Chondrocyte (in vitro differentiated cells): ENCODE results near the gene PWWP2B. TPM values are rescaled to one million over a fixed set of nuclear protein-coding genes. Genes with fewer than 3 reads are reported as not detected.
A peak's percentile ranks its signal among the peaks of the same experiment; 100 is the strongest.
"Not testable (repeated sequence)": the region's sequence is repeated elsewhere in the genome, so short reads cannot be mapped to it uniquely, and the experiment has no call there.

Experiments used
- DNase-seq: peaks from one replicate; pipeline ENCODE4 v3.0.0; 2021; ENCODE audit warnings: mixed read lengths, low spot score
- H3K27ac Mint-ChIP-seq: one replicate; pipeline ENCODE4 v1.8.0; 2021; ENCODE audit warnings: mild to moderate bottlenecking, moderate library complexity, mixed read lengths; ENCODE audit not compliant: unreplicated experiment
- H3K27me3 Mint-ChIP-seq: 2 replicates; pipeline ENCODE4 v1.8.0; 2021; ENCODE audit warnings: low read depth, mixed read lengths
- H3K36me3 Mint-ChIP-seq: 2 replicates; pipeline ENCODE4 v1.8.0; 2021; ENCODE audit warnings: low read depth, mixed read lengths
- H3K4me1 Mint-ChIP-seq: 2 replicates; pipeline ENCODE4 v1.8.0; 2021; ENCODE audit warnings: low read depth, mild to moderate bottlenecking, mixed read lengths
- H3K4me3 Mint-ChIP-seq: one replicate; pipeline ENCODE4 v1.8.0; 2021; ENCODE audit warnings: mild to moderate bottlenecking, moderate library complexity, mixed read lengths; ENCODE audit not compliant: unreplicated experiment
- H3K9me3 Mint-ChIP-seq: 2 replicates; pipeline ENCODE4 v1.8.0; 2021; ENCODE audit warnings: low read depth, mixed read lengths
- total RNA-seq: library from RNA; stranded (reverse); gene quantifications from 3 replicates; pipeline ENCODE4 v1.2.1, GENCODE V29; 2021
- TF ChIP-seq, protein P1 (sequence below): fragments of 200-600 bp; sonication (generic); IDR thresholded peaks from 2 replicates; pipeline ENCODE4 v1.5.0; 2021; ENCODE audit warnings: antibody characterized with exemption, mild to moderate bottlenecking, moderate library complexity

PWWP2B gene
- total RNA-seq, 1 donor from 2014 or later, result 13.2 TPM

DNA sequence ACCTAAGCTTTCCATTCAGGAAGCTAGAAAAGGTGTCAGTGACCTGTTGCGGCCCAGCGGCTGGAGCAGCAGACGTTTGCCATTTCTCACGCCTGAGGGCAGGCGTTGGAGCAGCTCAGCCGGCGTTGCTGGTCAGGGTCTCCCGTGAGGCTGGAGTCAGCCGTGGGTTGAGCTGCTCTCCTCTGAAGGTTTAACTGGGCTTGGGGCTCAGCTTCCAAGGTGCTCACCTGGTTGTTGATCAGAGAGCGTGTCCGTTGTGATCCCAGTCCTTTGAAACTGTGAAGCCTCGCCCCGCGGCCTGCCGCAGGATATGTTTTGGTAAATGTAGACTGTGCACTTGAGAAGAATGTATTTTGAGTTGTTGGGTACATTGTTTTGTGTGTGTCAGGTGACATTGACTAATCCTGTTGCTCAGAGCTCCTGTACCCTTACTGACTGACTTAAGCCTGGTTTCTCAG, 20.6 kb upstream of the PWWP2B start:
- Mint-ChIP-seq H3K4me1 (no peaks in the 10 kb centered on the region), H3K9me3 (peaks cover 3% of the 10 kb centered on the region), H3K27me3 (no peaks in the 10 kb centered on the region), H3K4me3 (no peak overlapping the region), H3K27ac (no peak overlapping the region), H3K36me3 (peaks cover 14% of the 10 kb centered on the region)
- DNase-seq, result peak; percentile 69
- TF ChIP-seq, protein P1, sequence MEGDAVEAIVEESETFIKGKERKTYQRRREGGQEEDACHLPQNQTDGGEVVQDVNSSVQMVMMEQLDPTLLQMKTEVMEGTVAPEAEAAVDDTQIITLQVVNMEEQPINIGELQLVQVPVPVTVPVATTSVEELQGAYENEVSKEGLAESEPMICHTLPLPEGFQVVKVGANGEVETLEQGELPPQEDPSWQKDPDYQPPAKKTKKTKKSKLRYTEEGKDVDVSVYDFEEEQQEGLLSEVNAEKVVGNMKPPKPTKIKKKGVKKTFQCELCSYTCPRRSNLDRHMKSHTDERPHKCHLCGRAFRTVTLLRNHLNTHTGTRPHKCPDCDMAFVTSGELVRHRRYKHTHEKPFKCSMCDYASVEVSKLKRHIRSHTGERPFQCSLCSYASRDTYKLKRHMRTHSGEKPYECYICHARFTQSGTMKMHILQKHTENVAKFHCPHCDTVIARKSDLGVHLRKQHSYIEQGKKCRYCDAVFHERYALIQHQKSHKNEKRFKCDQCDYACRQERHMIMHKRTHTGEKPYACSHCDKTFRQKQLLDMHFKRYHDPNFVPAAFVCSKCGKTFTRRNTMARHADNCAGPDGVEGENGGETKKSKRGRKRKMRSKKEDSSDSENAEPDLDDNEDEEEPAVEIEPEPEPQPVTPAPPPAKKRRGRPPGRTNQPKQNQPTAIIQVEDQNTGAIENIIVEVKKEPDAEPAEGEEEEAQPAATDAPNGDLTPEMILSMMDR, result no peak

DNA sequence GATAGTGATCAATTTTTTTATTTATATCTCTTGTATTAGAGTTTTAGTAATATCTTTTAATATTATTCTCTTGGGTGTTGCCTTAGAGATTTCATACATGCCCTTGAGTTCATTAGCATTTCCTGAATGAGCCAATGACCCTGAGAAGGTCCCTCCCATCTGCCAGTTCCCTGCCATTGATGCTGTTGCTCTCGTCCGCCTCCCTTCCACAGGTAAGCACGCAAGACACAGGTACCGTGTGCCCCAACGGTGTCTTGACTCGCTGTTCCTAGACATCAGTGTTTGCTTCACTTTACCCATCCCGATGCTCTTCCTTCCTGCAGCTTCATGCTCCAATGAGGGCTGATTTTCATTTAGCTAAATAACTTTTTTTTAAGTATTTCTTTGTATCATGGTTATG, 19.7 kb upstream of the PWWP2B start:
- DNase-seq, result no peak
- Mint-ChIP-seq H3K27ac (no peak overlapping the region), H3K9me3 (peaks cover 5% of the 10 kb centered on the region), H3K4me1 (no peaks in the 10 kb centered on the region), H3K4me3 (no peak overlapping the region), H3K36me3 (peaks cover 17% of the 10 kb centered on the region), H3K27me3 (no peaks in the 10 kb centered on the region)
- TF ChIP-seq, protein P1, result no peak

DNA sequence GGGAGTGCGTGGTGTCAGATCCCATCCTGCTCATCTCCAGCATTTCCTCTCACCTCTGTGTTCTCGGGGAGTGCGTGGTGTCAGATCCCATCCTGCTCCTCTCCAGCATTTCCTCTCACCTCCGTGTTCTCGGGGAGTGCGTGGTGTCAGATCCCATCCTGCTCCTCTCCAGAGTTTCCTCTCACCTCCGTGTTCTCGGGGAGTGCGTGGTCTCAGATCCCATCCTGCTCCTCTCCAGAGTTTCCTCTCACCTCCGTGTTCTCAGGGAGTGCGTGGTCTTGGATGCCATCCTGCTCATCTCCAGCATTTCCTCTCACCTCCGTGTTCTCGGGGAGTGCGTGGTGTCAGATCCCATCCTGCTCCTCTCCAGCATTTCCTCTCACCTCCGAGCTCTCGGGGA, 18.0 kb upstream of the PWWP2B start:
- peak; percentile 18 for DNase-seq
- H3K27ac Mint-ChIP-seq, H3K4me3 Mint-ChIP-seq, H3K9me3 Mint-ChIP-seq, H3K4me1 Mint-ChIP-seq, H3K27me3 Mint-ChIP-seq: not testable (repeated sequence)
- peaks cover 14% of the 10 kb centered on the region for H3K36me3 Mint-ChIP-seq

DNA sequence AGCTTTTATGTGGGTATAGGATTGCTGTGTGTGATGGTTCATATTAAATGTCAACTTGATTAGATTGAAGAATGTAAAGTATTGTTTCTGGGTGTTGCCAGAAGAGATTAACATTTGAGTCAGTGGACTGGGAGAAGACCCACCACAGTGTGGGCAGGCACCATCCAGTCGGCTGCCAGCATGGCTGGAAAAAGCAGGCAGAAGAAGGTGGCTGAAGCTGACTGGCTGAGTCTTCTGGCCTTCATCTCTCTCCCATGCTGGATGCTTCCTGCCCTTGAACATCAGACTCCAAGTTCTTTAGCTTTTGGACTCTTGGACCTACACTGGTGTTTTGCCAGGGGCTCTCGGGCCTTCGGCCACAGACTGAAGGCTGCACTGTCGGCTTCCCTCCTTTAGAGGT, 16.0 kb upstream of the PWWP2B start:
- not testable (repeated sequence) for H3K4me1 Mint-ChIP-seq, H3K4me3 Mint-ChIP-seq, H3K27me3 Mint-ChIP-seq, H3K36me3 Mint-ChIP-seq, H3K9me3 Mint-ChIP-seq, H3K27ac Mint-ChIP-seq
- peak; percentile 22 for DNase-seq

DNA sequence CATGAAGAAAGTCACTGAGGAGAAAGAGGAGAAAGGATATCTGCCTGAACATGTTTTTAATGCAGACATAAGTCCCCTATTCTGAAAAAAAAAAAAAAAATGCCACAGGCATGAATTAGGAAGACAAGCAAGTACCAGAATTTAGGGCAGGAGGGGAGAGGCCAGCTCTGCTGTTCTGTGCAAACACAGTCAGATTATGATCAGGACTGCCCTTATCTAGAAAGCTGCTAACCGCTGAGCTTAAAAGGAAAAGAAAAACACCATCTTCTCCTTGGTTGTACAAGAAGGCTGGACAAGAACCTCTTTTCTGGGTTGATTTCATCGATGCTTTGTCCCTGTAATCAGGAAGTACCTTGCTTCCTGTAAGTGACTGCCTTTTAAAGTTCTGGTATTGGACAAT, 15.3 kb upstream of the PWWP2B start:
- H3K4me1 Mint-ChIP-seq, result no peaks in the 10 kb centered on the region
- no peak overlapping the region for H3K27ac Mint-ChIP-seq
- DNase-seq, result no peak
- no peaks in the 10 kb centered on the region for H3K27me3 Mint-ChIP-seq
- H3K4me3 Mint-ChIP-seq, result no peak overlapping the region
- TF ChIP-seq, protein P1, result no peak
- H3K9me3 Mint-ChIP-seq, result peaks cover 5% of the 10 kb centered on the region
- H3K36me3 Mint-ChIP-seq, result peaks cover 10% of the 10 kb centered on the region

DNA sequence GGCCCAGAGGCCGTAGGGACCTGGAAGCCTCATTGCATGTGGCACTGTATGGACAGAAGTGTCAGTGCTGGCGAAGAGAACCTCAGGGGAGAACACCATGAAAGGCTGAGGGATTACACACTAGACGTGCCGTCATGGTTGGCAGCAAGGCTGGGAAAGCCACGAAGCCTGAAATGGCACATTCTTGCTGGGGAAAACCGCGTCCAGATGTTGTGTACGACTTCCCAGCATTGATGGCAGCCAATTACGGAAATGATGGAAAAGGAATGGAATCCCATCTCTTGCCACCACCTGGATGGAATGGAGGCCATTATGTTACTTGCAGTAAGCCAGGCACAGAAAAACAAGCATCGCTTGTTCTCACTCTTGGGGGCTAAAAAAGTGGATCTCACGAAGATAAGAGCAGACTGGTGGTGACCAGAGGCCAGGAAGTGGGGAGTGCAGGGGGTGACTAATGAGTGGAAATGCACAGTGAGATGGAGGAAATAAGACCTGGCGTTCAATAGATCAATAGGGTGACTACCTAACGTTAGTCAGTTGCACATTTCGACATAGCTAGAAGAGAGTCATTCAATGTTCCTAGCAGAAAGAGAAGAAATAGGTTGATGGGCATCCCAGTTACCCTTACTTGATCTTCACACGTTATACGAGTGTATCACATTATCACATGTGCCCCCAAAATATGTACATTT, 14.6 kb upstream of the PWWP2B start:
- Mint-ChIP-seq H3K36me3 (peaks cover 10% of the 10 kb centered on the region), H3K27ac (no peak overlapping the region), H3K4me1 (no peaks in the 10 kb centered on the region), H3K9me3 (peaks cover 5% of the 10 kb centered on the region), H3K4me3 (no peak overlapping the region), H3K27me3 (no peaks in the 10 kb centered on the region)
- TF ChIP-seq, protein P1, result no peak
- peak; percentile 18 for DNase-seq
